Hepatocyte (in vitro differentiated cells): ENCODE measurements around the gene GPR62. TPM values are rescaled to one million over a fixed set of nuclear protein-coding genes. Genes with fewer than 3 reads are reported as not detected.
"Not testable (repeated sequence)": the region's sequence is repeated elsewhere in the genome, so short reads cannot be mapped to it uniquely, and the experiment has no call there.

Experiments used
- DNase-seq: peaks from one replicate; pipeline ENCODE4 v3.0.0-alpha.2; 2016; ENCODE audit warnings: low spot score
- H2AFZ ChIP-seq: fragments of 200-600 bp; sonication (generic); 2 replicates; pipeline ENCODE4 v1.6.0; 2016; ENCODE audit warnings: antibody characterized with exemption, mild to moderate bottlenecking
- H3K27ac ChIP-seq: fragments of 200-600 bp; sonication (generic); 2 replicates; pipeline ENCODE4 v1.5.1; 2016; ENCODE audit warnings: mild to moderate bottlenecking
- H3K27me3 ChIP-seq: fragments of 200-600 bp; sonication (generic); 2 replicates; pipeline ENCODE4 v1.6.1; 2016
- H3K36me3 ChIP-seq: fragments of 200-600 bp; sonication (generic); replicated peaks from 2 replicates; pipeline ENCODE4 v1.5.1; 2016; ENCODE audit warnings: low read depth; ENCODE audit not compliant: insufficient read depth
- H3K4me1 ChIP-seq: fragments of 200-600 bp; sonication (generic); 2 replicates; pipeline ENCODE4 v1.5.1; 2016; ENCODE audit warnings: mild to moderate bottlenecking, moderate library complexity; ENCODE audit not compliant: insufficient read depth
- H3K4me2 ChIP-seq: fragments of 200-600 bp; sonication (generic); 2 replicates; pipeline ENCODE4 v1.6.0; 2016
- H3K4me3 ChIP-seq: fragments of 200-600 bp; sonication (generic); 2 replicates; pipeline ENCODE4 v1.5.1; 2016; ENCODE audit warnings: mild to moderate bottlenecking
- H3K79me2 ChIP-seq: fragments of 200-600 bp; sonication (generic); 2 replicates; pipeline ENCODE4 v1.6.0; 2017; ENCODE audit warnings: mild to moderate bottlenecking
- H3K9me2 ChIP-seq: fragments of 200-600 bp; sonication (generic); replicated peaks from 2 replicates; pipeline ENCODE4 v1.6.0; 2017; ENCODE audit warnings: mild to moderate bottlenecking; ENCODE audit not compliant: insufficient read depth
- H3K9me3 ChIP-seq: fragments of 200-600 bp; sonication (generic); 2 replicates; pipeline ENCODE4 v1.5.1; 2016; ENCODE audit warnings: low read depth, mild to moderate bottlenecking
- H4K20me1 ChIP-seq: fragments of 200-600 bp; sonication (generic); 2 replicates; pipeline ENCODE4 v1.6.0; 2016; ENCODE audit warnings: mild to moderate bottlenecking; ENCODE audit not compliant: insufficient read depth, poor library complexity, severe bottlenecking
- EZH2 ChIP-seq: fragments of 200-600 bp; sonication (generic); IDR thresholded peaks from 2 replicates; pipeline ENCODE4 v1.6.1; 2016; ENCODE audit warnings: antibody characterized with exemption, mild to moderate bottlenecking, borderline replicate concordance
- EZH2phosphoT487 ChIP-seq: fragments of 200-600 bp; sonication (generic); IDR thresholded peaks from one replicate; pipeline ENCODE4 v1.6.1; 2018; ENCODE audit warnings: antibody characterized with exemption, mild to moderate bottlenecking, low read depth, moderate library complexity; ENCODE audit not compliant: unreplicated experiment, severe bottlenecking
- WGBS: methylation state at CpG from one replicate; pipeline ENCODE4 v1.1.6; 2016; ENCODE audit warnings: low lambda C conversion rate; ENCODE audit errors: missing lambda C conversion rate; 5-methylcytosine and 5-hydroxymethylcytosine counted together
- polyA plus RNA-seq: library from polyadenylated mRNA; unstranded; fragments of >200 nt; fragmentation: Nextera tagmentation; extraction: Ambion mirVana; gene quantifications from 2 replicates; pipeline ENCODE4 v1.2.1, GENCODE V29; 2016
- total RNA-seq: library from RNA; depleted of rRNA; stranded (reverse); fragments of >200 nt; gene quantifications from 2 replicates; pipeline ENCODE4 v1.2.3, GENCODE V29; 2014
- TF ChIP-seq, protein P1 (sequence below): fragments of 200-600 bp; sonication (generic); IDR thresholded peaks from 2 replicates; pipeline ENCODE4 v1.5.1; 2016; ENCODE audit warnings: antibody characterized with exemption, mild to moderate bottlenecking; ENCODE audit not compliant: poor library complexity

Gene GPR62
- total and polyA plus RNA-seq, 2 experiments from 2014 or later, result 0.08 TPM; not detected in 1

DNA sequence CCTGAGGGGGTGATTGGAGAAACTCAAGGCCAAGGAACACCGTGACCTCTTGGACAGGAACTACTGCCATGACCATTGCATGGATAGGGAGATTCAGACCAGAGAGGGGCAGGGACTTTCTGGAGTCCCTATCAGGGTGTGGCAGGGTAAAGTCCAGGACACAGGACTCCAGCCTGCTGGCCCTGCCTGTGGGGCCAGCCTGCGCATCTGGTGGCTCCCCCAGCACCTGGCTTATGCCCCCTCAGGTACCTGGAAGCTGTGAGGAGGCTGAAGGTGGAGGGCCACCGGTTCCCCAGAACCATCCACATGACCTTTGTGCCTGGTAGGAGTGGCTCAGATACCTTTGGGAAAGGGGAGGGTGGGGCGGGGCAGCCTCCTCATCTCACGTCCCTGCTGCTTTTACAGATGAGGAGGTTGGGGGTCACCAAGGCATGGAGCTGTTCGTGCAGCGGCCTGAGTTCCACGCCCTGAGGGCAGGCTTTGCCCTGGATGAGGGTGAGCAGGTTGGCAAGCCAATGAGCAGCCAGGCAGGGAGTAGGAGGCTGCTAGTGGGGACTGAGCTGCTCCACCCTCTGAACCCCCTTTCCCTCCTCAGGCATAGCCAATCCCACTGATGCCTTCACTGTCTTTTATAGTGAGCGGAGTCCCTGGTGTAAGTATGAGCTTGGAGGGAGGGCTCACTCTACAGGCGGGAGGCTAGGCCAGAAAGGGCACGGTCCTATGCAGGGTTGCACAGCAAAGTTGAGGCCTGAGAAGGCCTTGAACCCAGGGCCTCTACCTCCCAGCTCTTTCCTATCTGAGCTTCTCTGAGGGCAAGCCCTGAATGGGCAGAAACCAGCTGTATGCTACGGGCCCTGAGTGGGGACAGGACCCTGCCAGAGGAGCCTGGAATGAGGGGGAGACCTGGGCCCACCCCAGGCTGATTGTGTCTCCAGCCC lies 31.1 kb downstream of the GPR62 start:
- peaks cover 12% of the 10 kb centered on the region for H3K79me2 ChIP-seq
- no peaks in the 10 kb centered on the region for H3K36me3 ChIP-seq
- WGBS, result 79% methylated on average over 12 of the region's 12 CpGs
- no peaks in the 10 kb centered on the region for H3K9me3 ChIP-seq
- peak; percentile 58 for DNase-seq
- no peaks in the 10 kb centered on the region for H3K27me3 ChIP-seq
- no peaks in the 10 kb centered on the region for H4K20me1 ChIP-seq
- H3K4me1 ChIP-seq, result peaks cover 30% of the 10 kb centered on the region
- no peak overlapping the region for H2AFZ ChIP-seq
- TF ChIP-seq, protein P1, sequence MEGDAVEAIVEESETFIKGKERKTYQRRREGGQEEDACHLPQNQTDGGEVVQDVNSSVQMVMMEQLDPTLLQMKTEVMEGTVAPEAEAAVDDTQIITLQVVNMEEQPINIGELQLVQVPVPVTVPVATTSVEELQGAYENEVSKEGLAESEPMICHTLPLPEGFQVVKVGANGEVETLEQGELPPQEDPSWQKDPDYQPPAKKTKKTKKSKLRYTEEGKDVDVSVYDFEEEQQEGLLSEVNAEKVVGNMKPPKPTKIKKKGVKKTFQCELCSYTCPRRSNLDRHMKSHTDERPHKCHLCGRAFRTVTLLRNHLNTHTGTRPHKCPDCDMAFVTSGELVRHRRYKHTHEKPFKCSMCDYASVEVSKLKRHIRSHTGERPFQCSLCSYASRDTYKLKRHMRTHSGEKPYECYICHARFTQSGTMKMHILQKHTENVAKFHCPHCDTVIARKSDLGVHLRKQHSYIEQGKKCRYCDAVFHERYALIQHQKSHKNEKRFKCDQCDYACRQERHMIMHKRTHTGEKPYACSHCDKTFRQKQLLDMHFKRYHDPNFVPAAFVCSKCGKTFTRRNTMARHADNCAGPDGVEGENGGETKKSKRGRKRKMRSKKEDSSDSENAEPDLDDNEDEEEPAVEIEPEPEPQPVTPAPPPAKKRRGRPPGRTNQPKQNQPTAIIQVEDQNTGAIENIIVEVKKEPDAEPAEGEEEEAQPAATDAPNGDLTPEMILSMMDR, result no peak
- no peak for TF ChIP-seq EZH2
- peak overlapping the region; percentile 97 for H3K27ac ChIP-seq
- no peaks in the 10 kb centered on the region for H3K9me2 ChIP-seq
- no peak overlapping the region for H3K4me3 ChIP-seq
- peak overlapping the region; percentile 78 for H3K4me2 ChIP-seq

GRCh38 chr3:51987568-51987967 lies 32.4 kb downstream of the GPR62 start:
- H3K27me3 ChIP-seq, result no peaks in the 10 kb centered on the region
- H3K4me3 ChIP-seq, result no peak overlapping the region
- no peak overlapping the region for H3K4me2 ChIP-seq
- H3K9me3 ChIP-seq, result no peaks in the 10 kb centered on the region
- H3K9me2 ChIP-seq, result no peaks in the 10 kb centered on the region
- no peak overlapping the region for H2AFZ ChIP-seq
- no peak for DNase-seq
- TF ChIP-seq, protein P1, result no peak
- TF ChIP-seq EZH2, result no peak
- no peak for TF ChIP-seq EZH2phosphoT487
- no peaks in the 10 kb centered on the region for H4K20me1 ChIP-seq
- peaks cover 17% of the 10 kb centered on the region for H3K4me1 ChIP-seq
- peaks cover 11% of the 10 kb centered on the region for H3K79me2 ChIP-seq
- WGBS, result 96% methylated on average over 7 of the region's 7 CpGs
- no peak overlapping the region for H3K27ac ChIP-seq
- H3K36me3 ChIP-seq, result no peaks in the 10 kb centered on the region

DNA sequence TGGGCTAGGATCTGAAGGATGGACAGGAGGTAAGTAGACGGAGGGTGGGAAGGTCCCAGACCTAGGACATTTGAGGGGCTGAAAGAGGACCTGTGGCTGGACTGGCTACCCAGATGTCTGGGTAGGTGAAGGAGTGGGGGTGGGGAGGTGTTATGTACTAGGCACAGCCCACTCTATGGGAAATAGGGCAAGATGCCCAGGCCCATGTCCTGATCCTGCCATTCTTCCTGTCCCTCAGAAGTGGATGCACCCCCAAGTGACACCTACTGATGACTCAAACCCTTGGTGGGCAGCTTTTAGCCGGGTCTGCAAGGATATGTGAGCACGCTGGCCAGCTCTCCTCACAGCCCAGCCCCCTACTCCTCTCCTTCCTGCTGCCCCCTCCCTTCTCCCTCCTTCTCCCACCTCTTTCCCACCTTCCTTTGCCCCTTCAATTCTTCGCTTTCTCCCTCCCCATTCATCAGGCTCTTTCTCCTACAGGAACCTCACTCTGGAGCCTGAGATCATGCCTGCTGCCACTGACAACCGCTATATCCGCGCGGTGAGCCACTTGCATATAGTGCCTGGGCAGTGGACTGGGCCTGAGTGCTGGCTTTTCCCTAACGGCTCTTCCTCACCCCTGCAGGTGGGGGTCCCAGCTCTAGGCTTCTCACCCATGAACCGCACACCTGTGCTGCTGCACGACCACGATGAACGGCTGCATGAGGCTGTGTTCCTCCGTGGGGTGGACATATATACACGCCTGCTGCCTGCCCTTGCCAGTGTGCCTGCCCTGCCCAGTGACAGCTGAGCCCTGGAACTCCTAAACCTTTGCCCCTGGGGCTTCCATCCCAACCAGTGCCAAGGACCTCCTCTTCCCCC lies 33.3 kb downstream of the GPR62 start:
- Histone ChIP-seq H3K27me3 (no peaks in the 10 kb centered on the region), H3K4me1 (peaks cover 14% of the 10 kb centered on the region), H2AFZ (no peak overlapping the region), H3K9me3 (no peaks in the 10 kb centered on the region), H4K20me1 (no peaks in the 10 kb centered on the region), H3K36me3 (no peaks in the 10 kb centered on the region), H3K79me2 (peaks cover 13% of the 10 kb centered on the region), H3K27ac (no peak overlapping the region), H3K4me3 (no peak overlapping the region), H3K4me2 (no peak overlapping the region), H3K9me2 (no peaks in the 10 kb centered on the region)
- TF ChIP-seq, protein P1, result no peak
- TF ChIP-seq EZH2phosphoT487, result no peak
- no peak for TF ChIP-seq EZH2
- no peak for DNase-seq
- 85% methylated on average over 15 of the region's 15 CpGs for WGBS

GRCh38 chr3:51990501-51990971 lies 35.4 kb downstream of the GPR62 start:
- not testable (repeated sequence) for H3K9me3 ChIP-seq, DNase-seq, H3K4me3 ChIP-seq, H4K20me1 ChIP-seq, H3K4me2 ChIP-seq, H2AFZ ChIP-seq, H3K27ac ChIP-seq, H3K9me2 ChIP-seq, H3K36me3 ChIP-seq, H3K27me3 ChIP-seq
- Histone ChIP-seq H3K4me1 (peaks cover 14% of the 10 kb centered on the region), H3K79me2 (peaks cover 20% of the 10 kb centered on the region)
- 97% methylated on average over 30 of the region's 38 CpGs for WGBS
